ENCODE measurements around the gene PCSK5.

The PCSK5 gene

DNA sequence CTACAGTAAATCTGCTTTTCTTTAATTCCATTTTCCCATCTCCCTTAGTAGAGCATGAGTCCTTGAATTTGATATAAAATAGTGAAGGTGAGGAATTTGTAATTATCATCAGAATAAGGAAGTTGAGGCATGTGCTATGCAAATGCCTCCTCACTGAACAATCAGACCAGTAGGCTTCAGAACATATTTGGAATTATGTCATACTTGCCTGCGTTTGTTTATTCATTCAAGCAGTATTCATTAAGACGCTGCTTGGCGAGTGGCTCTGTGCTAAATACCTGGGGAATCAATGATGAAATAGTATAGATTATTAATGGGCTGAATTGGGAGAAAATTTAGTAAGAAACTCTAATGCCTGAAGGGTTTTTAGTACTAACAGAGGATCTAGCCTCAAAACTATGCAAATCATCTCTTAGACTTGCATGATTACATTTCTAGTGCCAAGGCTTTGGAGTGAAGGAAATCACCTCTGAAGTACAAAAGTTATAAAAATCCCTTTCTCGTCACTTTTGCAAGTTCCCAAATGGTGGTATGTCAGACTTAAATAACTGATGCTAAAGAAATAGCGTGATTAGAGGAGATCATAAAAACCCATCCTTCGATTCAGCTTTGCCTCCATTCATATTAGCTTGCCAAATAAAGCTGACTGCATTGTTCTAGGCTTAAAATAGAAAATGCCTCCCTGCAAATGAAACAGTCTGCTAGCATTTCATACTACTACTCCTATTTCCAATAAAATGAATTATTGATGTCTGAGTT is 141.7 kb downstream of the PCSK5 start:
- Histone ChIP-seq H3K4me1 (ENCODE audit: insufficient read depth, insufficient read length) (no peaks in the 10 kb centered on the region), H3K4me3 (ENCODE audit: insufficient read length, low read depth) (no peak overlapping the region), H3K9me3 (ENCODE audit: insufficient read depth, low read length) (no peaks in the 10 kb centered on the region), H3K9ac (ENCODE audit: insufficient read length, low read depth) (no peak overlapping the region), H3K36me3 (ENCODE audit: insufficient read depth, insufficient read length, low read length) (peaks cover 2% of the 10 kb centered on the region), H3K27me3 (ENCODE audit: insufficient read depth, insufficient read length) (no peaks in the 10 kb centered on the region)
- TF ChIP-seq SUZ12 (IDR thresholded peaks at IDR 0.05; ENCODE audit: extremely low read depth, insufficient read depth, insufficient read length) (no peak), YY1 (IDR thresholded peaks at IDR 0.05; ENCODE audit: insufficient read depth, insufficient read length) (no peak), ZNF274 (IDR thresholded peaks at IDR 0.05; ENCODE audit: low read depth, low read length) (no peak)
- DNase-seq (ENCODE audit: low read depth, low spot score) = no peak

DNA sequence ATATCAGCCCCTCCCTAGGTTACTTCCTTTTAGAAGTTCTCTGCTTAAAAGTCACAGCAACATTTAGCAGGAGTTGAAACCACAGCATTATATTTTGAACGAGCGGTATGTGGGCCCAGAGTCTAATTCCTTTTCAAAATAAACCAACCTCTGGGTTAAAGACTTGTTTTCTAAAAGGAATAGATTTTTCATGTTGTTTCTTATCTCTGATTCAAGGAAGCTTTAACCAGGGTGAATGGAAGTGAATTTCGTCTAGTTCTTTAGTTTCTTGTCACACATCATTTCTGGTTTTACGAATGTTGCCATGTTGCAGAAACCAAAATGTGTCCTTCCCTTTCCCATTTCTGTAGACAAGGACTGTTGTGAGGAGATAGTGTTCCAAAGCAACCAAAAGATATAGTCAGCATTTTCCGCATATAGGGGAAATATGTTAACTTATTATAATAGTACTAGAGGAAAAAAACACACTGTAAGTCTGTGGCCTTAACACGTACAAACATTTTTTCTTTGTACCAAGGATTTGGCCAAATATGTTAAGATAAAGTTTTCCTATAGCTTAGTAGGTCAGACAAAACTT is 142.4 kb downstream of the PCSK5 start:
- H3K27me3 ChIP-seq (ENCODE audit: insufficient read depth, insufficient read length) = no peaks in the 10 kb centered on the region
- no peak overlapping the region for H3K9ac ChIP-seq (ENCODE audit: insufficient read length, low read depth)
- no peaks in the 10 kb centered on the region for H3K9me3 ChIP-seq (ENCODE audit: insufficient read depth, low read length)
- peaks cover 2% of the 10 kb centered on the region for H3K36me3 ChIP-seq (ENCODE audit: insufficient read depth, insufficient read length, low read length)
- H3K4me3 ChIP-seq (ENCODE audit: insufficient read length, low read depth) = no peak overlapping the region
- TF ChIP-seq ZNF274 (IDR thresholded peaks at IDR 0.05; ENCODE audit: low read depth, low read length) = no peak
- no peak for TF ChIP-seq SUZ12 (IDR thresholded peaks at IDR 0.05; ENCODE audit: extremely low read depth, insufficient read depth, insufficient read length)
- no peak for TF ChIP-seq YY1 (IDR thresholded peaks at IDR 0.05; ENCODE audit: insufficient read depth, insufficient read length)
- H3K4me1 ChIP-seq (ENCODE audit: insufficient read depth, insufficient read length) = no peaks in the 10 kb centered on the region
- no peak for DNase-seq (ENCODE audit: low read depth, low spot score)

- Histone ChIP-seq H3K36me3 (ENCODE audit: insufficient read depth, insufficient read length, low read length) (peaks cover 2% of the 10 kb centered on the region), H3K9me3 (ENCODE audit: insufficient read depth, low read length) (no peaks in the 10 kb centered on the region), H3K4me1 (ENCODE audit: insufficient read depth, insufficient read length) (no peaks in the 10 kb centered on the region), H3K4me3 (ENCODE audit: insufficient read length, low read depth) (no peak overlapping the region), H3K9ac (ENCODE audit: insufficient read length, low read depth) (no peak overlapping the region), H3K27me3 (ENCODE audit: insufficient read depth, insufficient read length) (no peaks in the 10 kb centered on the region)
- DNase-seq (ENCODE audit: low read depth, low spot score) = no peak
- no peak for TF ChIP-seq YY1 (IDR thresholded peaks at IDR 0.05; ENCODE audit: insufficient read depth, insufficient read length)
- no peak for TF ChIP-seq SUZ12 (IDR thresholded peaks at IDR 0.05; ENCODE audit: extremely low read depth, insufficient read depth, insufficient read length)
Measured at GRCh38 chr9:76034049-76034448, 143.6 kb downstream of the PCSK5 start.

- Histone ChIP-seq H3K4me1 (ENCODE audit: insufficient read depth, insufficient read length) (no peaks in the 10 kb centered on the region), H3K4me3 (ENCODE audit: insufficient read length, low read depth) (no peak overlapping the region), H3K36me3 (ENCODE audit: insufficient read depth, insufficient read length, low read length) (no peaks in the 10 kb centered on the region), H3K27me3 (ENCODE audit: insufficient read depth, insufficient read length) (no peaks in the 10 kb centered on the region), H3K9me3 (ENCODE audit: insufficient read depth, low read length) (no peaks in the 10 kb centered on the region), H3K9ac (ENCODE audit: insufficient read length, low read depth) (no peak overlapping the region)
- no peak for TF ChIP-seq ZNF274 (IDR thresholded peaks at IDR 0.05; ENCODE audit: low read depth, low read length)
- no peak for TF ChIP-seq SUZ12 (IDR thresholded peaks at IDR 0.05; ENCODE audit: extremely low read depth, insufficient read depth, insufficient read length)
- TF ChIP-seq YY1 (IDR thresholded peaks at IDR 0.05; ENCODE audit: insufficient read depth, insufficient read length) = no peak
- no peak for DNase-seq (ENCODE audit: low read depth, low spot score)
Measured at GRCh38 chr9:76036762-76037161, 146.3 kb downstream of the PCSK5 start.

DNA sequence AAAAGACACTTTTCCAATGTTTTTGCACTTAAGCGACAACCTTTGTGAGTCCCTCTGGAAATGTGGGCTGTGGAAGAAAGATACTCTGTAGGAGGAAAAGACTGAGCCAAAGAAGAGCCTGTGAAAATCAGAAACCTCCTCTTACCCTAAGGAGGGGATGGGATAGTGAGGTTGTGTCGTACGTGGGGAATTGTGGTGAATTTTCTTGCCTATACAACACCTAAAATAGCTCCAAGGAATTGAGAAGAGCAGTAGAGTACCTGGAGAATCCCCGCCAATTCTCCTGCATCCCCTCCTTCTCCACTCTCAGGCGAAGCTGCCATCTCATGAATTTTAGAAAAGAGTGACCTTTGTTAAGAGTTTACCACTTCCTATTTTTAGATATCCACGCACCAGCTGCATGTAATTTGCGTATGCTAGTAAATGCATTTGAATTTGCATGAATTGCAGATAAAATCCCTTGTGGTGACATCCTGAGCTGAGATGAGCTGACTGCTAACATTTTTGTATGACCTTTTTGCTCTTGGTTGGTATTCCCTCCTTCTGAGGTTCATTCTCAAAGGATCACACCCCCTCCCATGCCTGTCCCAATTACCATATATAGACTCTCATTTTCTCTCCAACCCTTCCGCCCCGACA is 147.2 kb downstream of the PCSK5 start:
- H3K27me3 ChIP-seq (ENCODE audit: insufficient read depth, insufficient read length) = no peaks in the 10 kb centered on the region
- H3K36me3 ChIP-seq (ENCODE audit: insufficient read depth, insufficient read length, low read length) = no peaks in the 10 kb centered on the region
- no peaks in the 10 kb centered on the region for H3K4me1 ChIP-seq (ENCODE audit: insufficient read depth, insufficient read length)
- no peak overlapping the region for H3K4me3 ChIP-seq (ENCODE audit: insufficient read length, low read depth)
- no peak overlapping the region for H3K9ac ChIP-seq (ENCODE audit: insufficient read length, low read depth)
- no peak for DNase-seq (ENCODE audit: low read depth, low spot score)
- H3K9me3 ChIP-seq (ENCODE audit: insufficient read depth, low read length) = no peaks in the 10 kb centered on the region
- TF ChIP-seq SUZ12 (IDR thresholded peaks at IDR 0.05; ENCODE audit: extremely low read depth, insufficient read depth, insufficient read length) (no peak), ZNF274 (IDR thresholded peaks at IDR 0.05; ENCODE audit: low read depth, low read length) (no peak), YY1 (IDR thresholded peaks at IDR 0.05; ENCODE audit: insufficient read depth, insufficient read length) (no peak)

GRCh38 chr9:76038431-76038830 is 148.0 kb downstream of the PCSK5 start:
- TF ChIP-seq YY1 (IDR thresholded peaks at IDR 0.05; ENCODE audit: insufficient read depth, insufficient read length) = no peak
- no peak for TF ChIP-seq SUZ12 (IDR thresholded peaks at IDR 0.05; ENCODE audit: extremely low read depth, insufficient read depth, insufficient read length)
- TF ChIP-seq ZNF274 (IDR thresholded peaks at IDR 0.05; ENCODE audit: low read depth, low read length) = no peak
- H3K4me3 ChIP-seq (ENCODE audit: insufficient read length, low read depth) = no peak overlapping the region
- H3K9me3 ChIP-seq (ENCODE audit: insufficient read depth, low read length) = no peaks in the 10 kb centered on the region
- H3K27me3 ChIP-seq (ENCODE audit: insufficient read depth, insufficient read length) = no peaks in the 10 kb centered on the region
- no peaks in the 10 kb centered on the region for H3K4me1 ChIP-seq (ENCODE audit: insufficient read depth, insufficient read length)
- DNase-seq (ENCODE audit: low read depth, low spot score) = no peak
- H3K9ac ChIP-seq (ENCODE audit: insufficient read length, low read depth) = no peak overlapping the region
- no peaks in the 10 kb centered on the region for H3K36me3 ChIP-seq (ENCODE audit: insufficient read depth, insufficient read length, low read length)

DNA sequence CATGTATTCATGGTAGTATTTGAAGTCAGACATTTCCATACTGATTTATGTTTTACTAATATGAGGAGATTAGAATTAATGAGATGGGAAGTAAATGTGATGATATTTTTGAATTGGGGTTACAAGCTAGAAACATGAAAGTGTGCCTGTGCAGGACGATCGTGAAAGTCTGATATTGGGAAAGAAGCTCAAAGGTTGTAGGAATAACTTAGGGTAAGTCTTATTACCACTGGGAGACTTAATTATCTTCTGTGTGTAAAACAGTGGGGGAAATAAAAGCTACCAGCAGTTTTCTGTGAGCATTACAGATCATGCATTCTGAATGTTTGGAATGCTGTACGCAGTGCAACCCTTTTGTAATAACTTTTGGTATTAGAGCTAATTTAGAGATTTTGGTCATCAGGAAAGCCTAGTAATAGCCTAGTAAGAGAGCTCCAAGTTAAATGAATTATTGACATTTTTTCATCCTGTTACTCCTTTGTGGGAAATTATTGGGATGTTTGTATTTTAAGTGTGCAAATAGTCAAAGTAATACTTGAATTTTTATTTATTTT is 153.9 kb downstream of the PCSK5 start:
- Histone ChIP-seq H3K4me3 (ENCODE audit: insufficient read length, low read depth) (no peak overlapping the region), H3K4me1 (ENCODE audit: insufficient read depth, insufficient read length) (no peaks in the 10 kb centered on the region), H3K27me3 (ENCODE audit: insufficient read depth, insufficient read length) (no peaks in the 10 kb centered on the region), H3K9ac (ENCODE audit: insufficient read length, low read depth) (no peak overlapping the region), H3K36me3 (ENCODE audit: insufficient read depth, insufficient read length, low read length) (no peaks in the 10 kb centered on the region), H3K9me3 (ENCODE audit: insufficient read depth, low read length) (no peaks in the 10 kb centered on the region)
- TF ChIP-seq SUZ12 (IDR thresholded peaks at IDR 0.05; ENCODE audit: extremely low read depth, insufficient read depth, insufficient read length) (no peak), YY1 (IDR thresholded peaks at IDR 0.05; ENCODE audit: insufficient read depth, insufficient read length) (no peak), ZNF274 (IDR thresholded peaks at IDR 0.05; ENCODE audit: low read depth, low read length) (no peak)
- DNase-seq (ENCODE audit: low read depth, low spot score) = no peak
